GM12801 (cell line): ENCODE measurements around the gene PDE4B.

Experiments
- CTCF ChIP-seq: IDR thresholded peaks from one replicate; pipeline ENCODE4 v1.5.1; 2011; ENCODE audit warnings: control low read depth; ENCODE audit not compliant: insufficient read length; ENCODE audit errors: extremely low read depth

Gene PDE4B

GRCh38 chr1:65889441-65889840, 96.7 kb downstream of the PDE4B start:
- TF ChIP-seq CTCF = no peak

- no peak for TF ChIP-seq CTCF
Observed at GRCh38 chr1:65890201-65890843, 97.6 kb downstream of the PDE4B start.

- no peak for TF ChIP-seq CTCF
Observed at GRCh38 chr1:65894738-65895605, 102.3 kb downstream of the PDE4B start.

GRCh38 chr1:65896721-65897120, 104.0 kb downstream of the PDE4B start:
- no peak for TF ChIP-seq CTCF

GRCh38 chr1:65897485-65897884, 104.8 kb downstream of the PDE4B start:
- TF ChIP-seq CTCF = no peak

GRCh38 chr1:65904681-65905083, 112.0 kb downstream of the PDE4B start:
- no peak for TF ChIP-seq CTCF

- TF ChIP-seq CTCF = no peak
Observed at GRCh38 chr1:65910432-65910831, 117.7 kb downstream of the PDE4B start.
